GM19023 (cell line): ENCODE results near the gene FBLN1.
"Not testable (repeated sequence)": the region's sequence is repeated elsewhere in the genome, so short reads cannot be mapped to it uniquely, and the experiment has no call there.

ENCODE experiments used
- ATAC-seq: cut with Tn5 transposase; IDR thresholded peaks from one replicate; pipeline ENCODE4 v1.9.1; 2021; ENCODE audit warnings: mild to moderate bottlenecking, moderate library complexity; ENCODE audit not compliant: unreplicated experiment

FBLN1 gene

DNA sequence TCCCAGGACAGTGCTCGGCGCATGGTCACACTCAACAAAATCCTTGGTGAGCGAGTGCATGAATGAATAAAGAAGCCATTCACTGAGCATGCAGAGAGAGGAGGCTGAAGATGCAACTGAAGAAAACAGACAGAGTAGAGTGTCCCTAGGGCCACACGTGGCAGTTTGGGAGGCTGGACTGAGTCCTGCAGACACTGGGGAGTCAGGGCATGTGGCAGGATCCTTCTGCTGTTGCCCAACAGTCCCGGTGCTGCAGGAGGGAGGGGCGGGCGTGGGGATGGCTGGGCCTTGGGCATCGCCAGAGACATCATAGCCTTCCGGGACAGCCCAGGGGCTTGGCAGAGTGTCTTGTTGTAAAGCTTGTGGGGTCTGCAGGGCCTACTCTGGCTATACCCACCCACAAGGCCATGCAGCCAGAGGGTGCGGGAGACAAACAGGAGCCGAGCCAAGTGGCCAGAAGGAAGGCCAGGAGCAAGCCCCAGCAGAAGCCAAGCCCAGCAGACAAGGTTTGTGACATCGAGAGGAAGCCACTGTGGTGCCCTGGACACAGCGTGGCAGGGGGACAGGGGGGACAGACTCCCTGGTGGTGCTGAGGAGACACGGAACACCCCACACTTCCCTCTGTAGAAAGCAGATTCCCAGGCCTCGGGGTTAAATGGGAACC, 26.7 kb upstream of the FBLN1 start:
- ATAC-seq, result no peak

DNA sequence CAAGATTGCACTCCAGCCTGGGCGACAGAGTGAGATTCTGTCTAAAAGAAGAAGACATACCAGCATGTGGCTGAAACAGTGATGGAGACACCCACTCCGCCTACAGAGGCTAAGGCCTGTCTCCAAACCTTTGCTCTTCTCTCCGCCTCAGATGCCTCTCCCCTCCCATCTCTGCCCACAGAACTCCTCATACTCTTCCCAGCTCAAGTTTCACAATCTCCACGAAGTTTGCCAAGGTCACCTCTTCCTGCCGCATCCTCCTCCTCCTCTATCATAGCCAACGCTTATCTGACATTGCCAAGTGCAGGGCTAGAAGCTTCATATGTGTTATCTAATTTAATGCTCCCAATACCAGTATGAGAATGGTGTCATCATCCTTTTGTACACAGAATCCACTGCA, 25.9 kb upstream of the FBLN1 start:
- ATAC-seq, result no peak

DNA sequence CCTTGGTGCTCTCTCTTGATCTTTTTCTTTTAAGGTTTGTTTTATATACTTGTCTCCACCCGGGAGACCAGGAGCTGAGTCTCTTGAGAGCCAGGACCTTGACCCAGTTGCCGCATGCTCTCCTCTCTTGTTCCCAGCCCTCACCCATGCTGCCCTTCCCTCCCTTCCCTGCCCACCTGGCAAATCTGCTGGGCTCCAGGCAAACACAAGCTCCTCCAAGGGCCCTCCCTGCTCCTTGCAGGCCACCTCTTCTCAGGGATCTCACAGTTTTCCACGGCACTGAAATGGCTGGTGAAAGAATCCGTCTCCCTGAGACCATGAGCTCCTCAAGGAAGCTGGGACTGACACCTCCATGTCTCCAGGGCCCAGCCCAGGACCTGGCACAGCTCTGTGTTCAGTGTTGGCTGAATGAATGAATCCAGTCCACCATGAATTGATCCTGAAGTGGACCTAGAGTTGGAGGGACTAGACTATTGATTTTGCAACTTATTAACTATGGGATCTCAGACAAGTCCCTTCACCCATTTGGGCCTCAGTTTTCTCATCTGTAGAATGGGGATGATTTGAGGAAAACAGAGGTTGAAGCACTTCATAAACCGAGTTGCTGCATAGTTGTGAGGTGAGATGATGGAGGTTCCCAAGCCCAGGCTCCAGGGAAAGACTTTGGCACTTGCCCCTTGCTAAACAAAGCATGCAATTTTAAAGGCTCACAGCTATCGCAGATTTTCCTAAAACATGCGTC, 25.1 kb upstream of the FBLN1 start:
- ATAC-seq, result no peak

GRCh38 chr22:45478108-45478771, 24.4 kb upstream of the FBLN1 start:
- ATAC-seq, result no peak

- ATAC-seq, result no peak
Observed at GRCh38 chr22:45480717-45481116, 22.0 kb upstream of the FBLN1 start.

DNA sequence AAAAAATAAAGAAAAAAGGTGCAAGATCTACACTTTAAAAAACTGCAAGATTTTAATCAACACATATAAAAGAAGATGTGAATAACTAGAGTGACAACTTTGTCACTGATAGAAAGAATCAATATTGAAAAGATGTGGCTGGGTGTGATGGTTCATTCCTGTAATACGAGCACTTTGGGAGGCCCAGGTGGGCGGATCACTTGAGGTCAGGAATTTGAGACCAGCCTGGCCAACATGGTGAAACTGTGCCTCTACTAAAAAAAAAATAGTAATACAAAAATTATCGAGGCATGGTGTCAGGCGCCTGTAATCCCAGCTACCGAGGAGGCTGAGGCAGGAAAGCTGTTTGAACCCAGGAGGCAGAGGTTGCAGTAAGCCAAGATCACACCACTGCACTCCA, 21.0 kb upstream of the FBLN1 start:
- no peak for ATAC-seq

DNA sequence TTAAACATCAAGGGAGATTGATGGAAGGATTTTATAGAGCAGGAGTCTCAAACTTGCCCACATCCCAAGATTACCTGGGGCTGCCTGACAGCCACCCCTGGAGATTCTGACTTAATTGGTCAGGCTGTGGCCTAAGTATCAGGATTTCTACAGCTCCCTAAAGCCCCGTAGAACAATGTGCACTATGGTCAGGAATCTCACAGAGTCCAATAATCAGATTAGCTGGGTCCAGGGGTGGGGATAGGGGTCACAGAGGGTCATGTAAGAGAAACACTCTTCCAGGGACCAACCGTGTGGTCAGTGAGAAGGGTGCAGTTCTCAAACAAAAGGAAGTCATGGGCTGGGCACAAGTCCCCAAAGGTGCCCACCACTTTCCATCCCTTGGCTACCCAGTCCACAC, 20.5 kb upstream of the FBLN1 start:
- no peak for ATAC-seq

- ATAC-seq, result no peak
Observed at GRCh38 chr22:45483319-45483718, 19.4 kb upstream of the FBLN1 start.

GRCh38 chr22:45483918-45484499, 18.7 kb upstream of the FBLN1 start:
- ATAC-seq, result no peak

DNA sequence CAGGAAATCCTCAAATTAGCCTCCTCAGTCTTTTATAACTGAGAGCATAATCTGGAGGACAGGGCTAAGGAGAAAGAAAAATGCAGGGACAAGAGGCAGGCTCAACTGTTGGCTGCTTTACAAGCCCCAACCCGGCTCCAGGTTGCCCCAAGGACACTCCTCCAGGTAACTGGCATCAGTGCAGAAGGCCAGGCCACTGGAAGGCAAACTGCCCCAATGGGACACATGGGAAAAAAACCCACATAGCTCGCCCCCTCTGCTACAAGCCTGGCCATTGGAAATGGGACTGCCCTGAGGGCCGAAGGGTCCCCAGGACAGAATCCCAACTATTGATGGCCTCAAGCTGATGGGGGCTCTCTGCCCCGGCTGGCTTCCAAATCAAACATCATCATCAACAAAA, 17.9 kb upstream of the FBLN1 start:
- ATAC-seq, result no peak

DNA sequence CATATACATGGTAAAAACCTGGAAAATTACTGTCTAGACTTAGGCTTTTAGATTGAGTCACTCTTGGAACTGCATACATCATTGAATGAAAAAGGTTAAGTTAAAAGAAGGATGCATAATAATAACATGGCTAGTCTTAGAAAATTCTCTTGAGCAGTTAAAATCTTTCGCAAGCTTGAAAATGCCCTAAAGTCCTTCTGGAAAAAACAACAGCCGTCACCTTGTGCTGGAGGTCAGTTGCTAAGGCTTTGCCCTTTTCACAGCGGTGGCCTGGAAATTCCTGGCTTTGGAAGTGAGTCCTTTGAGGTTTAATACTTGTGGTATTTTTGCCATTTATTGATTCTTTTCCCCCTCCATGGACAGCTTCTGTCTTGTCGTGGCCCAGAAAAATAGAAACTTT, 17.4 kb upstream of the FBLN1 start:
- ATAC-seq, result no peak

DNA sequence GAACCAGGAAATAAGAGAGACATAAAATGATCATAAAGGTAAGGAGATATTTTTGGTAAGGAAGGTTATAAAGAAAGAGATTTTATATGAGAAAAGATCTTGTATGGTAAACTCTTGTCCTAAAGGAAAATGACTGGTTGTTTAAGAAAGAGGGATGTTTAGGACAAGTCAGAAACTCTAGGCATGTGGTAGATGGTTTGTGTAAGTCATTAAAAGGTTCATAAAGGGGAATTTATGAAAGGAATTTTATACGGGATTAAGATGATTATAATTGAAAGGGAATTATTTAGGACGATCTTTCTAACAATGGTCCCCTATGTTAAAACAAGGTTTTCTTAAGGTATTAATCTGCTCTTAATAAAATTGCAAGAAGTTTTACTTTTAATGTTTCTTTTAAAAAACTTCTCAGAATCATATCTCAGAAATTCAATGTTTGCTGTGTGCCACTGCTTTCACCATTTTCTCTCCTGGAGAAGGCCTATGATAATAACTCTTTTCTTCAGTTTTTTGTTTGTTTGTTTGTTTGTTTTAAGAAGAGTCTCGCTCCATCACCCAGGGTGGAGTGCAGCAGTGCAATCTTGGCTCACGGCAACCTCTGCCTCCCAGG, 13.8 kb upstream of the FBLN1 start:
- ATAC-seq, result no peak

DNA sequence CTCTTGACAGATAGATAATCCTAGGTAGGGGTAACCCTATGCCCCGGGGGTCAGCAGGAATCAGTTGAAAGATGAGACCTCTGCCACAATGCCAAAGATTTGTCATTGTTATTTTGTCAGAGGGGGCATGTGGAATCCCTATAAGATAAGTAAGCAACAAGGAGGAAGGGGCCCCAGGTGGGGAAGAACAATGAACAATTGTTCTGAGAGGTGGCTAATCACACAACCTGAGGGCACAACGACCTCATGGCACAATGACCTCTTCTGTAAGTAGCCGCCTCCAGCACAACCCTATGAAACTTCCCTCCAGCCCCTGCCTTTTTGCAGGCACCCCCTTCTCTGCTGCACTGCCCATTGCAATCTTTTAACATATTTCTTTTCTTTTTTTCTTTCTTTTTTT, 11.8 kb upstream of the FBLN1 start:
- ATAC-seq, result no peak

DNA sequence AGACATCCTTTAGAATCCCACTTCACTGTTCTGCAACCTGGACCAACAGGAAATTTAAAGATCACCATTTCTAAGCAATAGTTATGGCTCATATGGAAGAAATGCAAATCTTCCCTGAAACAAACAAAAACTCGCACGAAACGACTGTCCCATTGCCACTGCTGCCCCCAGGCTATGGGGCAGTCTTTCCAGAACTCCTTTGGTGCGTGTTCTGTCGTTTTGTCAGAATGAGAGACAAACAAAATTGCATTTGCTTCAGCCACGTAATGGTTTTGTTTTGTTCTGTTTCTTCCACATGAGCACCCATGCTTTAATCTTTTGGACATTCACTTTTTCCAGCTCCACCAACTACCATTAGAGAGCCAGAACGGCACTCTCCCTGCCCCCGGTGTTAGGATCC, 10.8 kb upstream of the FBLN1 start:
- no peak for ATAC-seq

DNA sequence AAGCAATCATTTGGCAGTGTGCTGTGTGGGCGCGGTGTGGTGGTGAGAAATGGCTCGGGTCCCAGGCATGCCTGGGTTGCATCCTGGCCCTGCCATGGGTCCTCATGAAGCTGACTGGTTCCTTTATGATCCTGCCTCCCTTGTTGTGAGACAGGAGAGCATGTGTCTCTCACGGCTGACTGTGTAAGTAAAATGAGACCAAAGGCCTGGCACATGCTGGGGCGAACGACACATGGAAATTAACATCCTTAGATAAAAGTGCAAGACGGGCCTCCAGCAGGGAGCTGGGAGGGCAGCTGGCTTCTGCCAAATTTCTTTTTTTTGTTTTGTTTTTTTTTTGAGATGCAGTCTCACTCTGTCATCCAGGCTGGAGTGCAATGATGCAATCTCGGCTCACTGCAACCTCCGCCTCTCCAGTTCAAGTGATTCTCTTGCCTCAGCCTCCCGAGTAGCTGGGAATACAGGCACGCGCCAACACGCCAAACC, 9.4 kb upstream of the FBLN1 start:
- ATAC-seq, result no peak

DNA sequence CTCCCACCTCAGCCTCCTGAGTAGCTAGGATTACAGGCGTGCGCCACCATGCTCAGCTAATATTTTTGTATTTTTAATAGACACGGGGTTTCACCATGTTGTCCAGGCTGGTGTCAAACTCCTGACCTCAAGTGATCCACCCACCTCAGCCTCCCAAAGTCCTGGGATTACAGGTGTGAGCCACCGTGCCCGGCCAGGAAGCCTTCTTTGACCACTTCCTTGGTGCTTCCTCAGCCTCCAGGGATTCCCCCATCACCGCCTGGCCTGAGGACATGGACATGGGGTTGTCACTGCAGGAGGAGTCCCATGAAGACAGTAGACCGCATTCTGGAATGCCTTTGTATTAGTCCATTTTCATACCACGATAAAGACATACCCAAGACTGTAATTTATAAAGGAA, 8.4 kb upstream of the FBLN1 start:
- not testable (repeated sequence) for ATAC-seq

GRCh38 chr22:45495616-45496015, 7.1 kb upstream of the FBLN1 start:
- ATAC-seq, result not testable (repeated sequence)

DNA sequence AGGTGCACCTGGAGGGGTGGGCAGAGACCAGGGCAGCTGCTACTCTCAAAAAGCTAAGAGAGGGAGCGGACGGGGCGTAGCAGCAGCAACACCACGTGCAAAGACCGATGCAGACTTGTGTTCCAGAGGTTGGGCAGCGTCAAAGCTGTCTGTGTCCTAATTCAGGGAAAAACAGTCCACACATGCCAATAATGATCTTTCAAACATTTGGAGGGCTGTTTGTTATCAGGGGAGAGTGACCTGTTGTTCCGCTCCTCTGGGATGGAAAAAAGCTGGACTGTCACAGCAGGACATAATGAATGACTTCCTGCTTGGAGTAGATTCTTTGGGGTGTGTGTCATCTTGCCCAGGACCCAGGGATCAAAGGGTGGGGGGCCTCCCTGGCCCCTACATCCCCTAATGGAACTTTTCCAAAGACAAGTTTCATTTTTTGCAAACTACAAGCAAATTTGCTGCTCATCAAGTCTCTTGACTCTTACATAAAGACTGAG, 6.2 kb upstream of the FBLN1 start:
- no peak for ATAC-seq

GRCh38 chr22:45497351-45498145, 5.1 kb upstream of the FBLN1 start:
- ATAC-seq, result no peak

DNA sequence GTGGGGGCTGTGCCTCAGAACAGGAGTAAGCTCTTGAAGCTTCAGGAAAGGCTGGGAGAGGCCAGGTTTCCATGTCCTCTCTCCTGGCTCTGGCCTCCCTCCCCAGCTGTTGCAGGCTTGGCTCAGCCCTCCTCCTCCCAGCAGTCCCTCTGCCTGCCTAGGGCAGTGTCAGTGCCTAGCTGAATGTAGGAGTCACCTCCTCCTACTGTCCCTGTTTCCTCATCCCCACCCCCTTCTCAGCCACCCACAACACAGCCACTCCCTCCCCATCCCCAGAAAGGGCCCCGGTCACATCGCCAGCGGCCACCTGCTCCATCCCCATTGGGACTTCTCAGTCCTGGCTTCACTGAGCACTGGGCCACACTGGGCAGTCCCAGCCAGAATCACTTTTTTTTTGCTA, 2.9 kb upstream of the FBLN1 start:
- ATAC-seq, result no peak
